ENCODE measurements around the gene TTC9B.

The TTC9B gene

GRCh38 chr19:40239415-40240226, 21.4 kb upstream of the TTC9B start:
- CTCF ChIA-PET: no interaction called here
- POLR2A ChIA-PET: no interaction called here
- TF ChIP-seq CTCF (IDR thresholded peaks at IDR 0.05; ENCODE audit: control extremely low read depth, extremely low read depth, low read depth, missing control alignments): no peak

GRCh38 chr19:40238775-40239174, 20.6 kb upstream of the TTC9B start:
- POLR2A ChIA-PET: no interaction called here
- TF ChIP-seq CTCF (IDR thresholded peaks at IDR 0.05; ENCODE audit: control extremely low read depth, extremely low read depth, low read depth, missing control alignments): no peak
- no peak for DNase-seq (ENCODE audit: extremely low spot score)
- CTCF ChIA-PET: no interaction called here

More at GRCh38 chr19:40239415-40240226, 21.4 kb upstream of the TTC9B start:
- no peak for DNase-seq (ENCODE audit: extremely low spot score)

- POLR2A ChIA-PET: interaction anchor here (0.6 kb wide), 1 partner anchor 1064 kb away, joined by 4 read pairs; no protein-coding TSS in a partner anchor
- CTCF ChIA-PET: interaction anchor here (1.0 kb wide), 1 partner anchor 70 kb away, joined by 3 read pairs; no protein-coding TSS in a partner anchor
- no peak for DNase-seq (ENCODE audit: extremely low spot score)
Measured at GRCh38 chr19:40237791-40238190, 19.6 kb upstream of the TTC9B start.

GRCh38 chr19:40236366-40236765, 18.2 kb upstream of the TTC9B start:
- TF ChIP-seq CTCF (IDR thresholded peaks at IDR 0.05; ENCODE audit: control extremely low read depth, extremely low read depth, low read depth, missing control alignments): no peak
- DNase-seq (ENCODE audit: extremely low spot score): no peak
- ChIA-PET CTCF (interaction anchor here (1.2 kb wide), 1 partner anchor 11 kb away, joined by 3 read pairs; no protein-coding TSS in a partner anchor), POLR2A (no interaction called here)

More at GRCh38 chr19:40237791-40238190, 19.6 kb upstream of the TTC9B start:
- no peak for TF ChIP-seq CTCF (IDR thresholded peaks at IDR 0.05; ENCODE audit: control extremely low read depth, extremely low read depth, low read depth, missing control alignments)

- ChIA-PET CTCF (interaction anchor here (1.2 kb wide), 1 partner anchor 11 kb away, joined by 3 read pairs; no protein-coding TSS in a partner anchor), POLR2A (no interaction called here)
- TF ChIP-seq CTCF (IDR thresholded peaks at IDR 0.05; ENCODE audit: control extremely low read depth, extremely low read depth, low read depth, missing control alignments): no peak
- DNase-seq (ENCODE audit: extremely low spot score): no peak
Measured at GRCh38 chr19:40236026-40236355, 17.8 kb upstream of the TTC9B start.

GRCh38 chr19:40235238-40236025, 17.2 kb upstream of the TTC9B start:
- no peak for DNase-seq (ENCODE audit: extremely low spot score)
- POLR2A ChIA-PET: interaction anchor here (0.6 kb wide), 1 partner anchor 24 kb away, joined by 4 read pairs; no protein-coding TSS in a partner anchor
- CTCF ChIA-PET: interaction anchor here (1.2 kb wide), 1 partner anchor 11 kb away, joined by 3 read pairs; no protein-coding TSS in a partner anchor
- TF ChIP-seq CTCF (IDR thresholded peaks at IDR 0.05; ENCODE audit: control extremely low read depth, extremely low read depth, low read depth, missing control alignments): peak; percentile 4
